Large intestine (tissue), 12 donors: Measurements from ENCODE around the gene POLR3H. TPM values are rescaled to one million over a fixed set of nuclear protein-coding genes. Genes with fewer than 3 reads are reported as not detected.
A peak's percentile ranks its signal among the peaks of the same experiment; 100 is the strongest.
"Not testable (repeated sequence)": the region's sequence is repeated elsewhere in the genome, so short reads cannot be mapped to it uniquely, and the experiment has no call there.

Source experiments
- DNase-seq, 2 donors: peaks; one replicate each; pipeline versions ENCODE4 v3.0.0 to v3.0.0-alpha.2; 2013
- H3K27ac ChIP-seq: one replicate; pipeline ENCODE4 v1.5.1; 2013; ENCODE audit warnings: low read length
- H3K27me3 ChIP-seq: 2 replicates; pipeline ENCODE4 v1.6.1; 2013; ENCODE audit warnings: low read length; ENCODE audit not compliant: control insufficient read depth, insufficient read depth
- H3K36me3 ChIP-seq: 2 replicates; pipeline ENCODE4 v1.6.1; 2013; ENCODE audit warnings: low read length; ENCODE audit not compliant: control insufficient read depth, insufficient read depth
- H3K4me1 ChIP-seq: one replicate; pipeline ENCODE4 v1.6.1; 2013; ENCODE audit warnings: low read length; ENCODE audit not compliant: control insufficient read depth, insufficient read depth
- H3K4me3 ChIP-seq: one replicate; pipeline ENCODE4 v1.5.1; 2013; ENCODE audit warnings: low read length
- H3K9me3 ChIP-seq: one replicate; pipeline ENCODE4 v1.6.1; 2013; ENCODE audit warnings: mild to moderate bottlenecking, low read depth, low read length, moderate library complexity; ENCODE audit not compliant: control insufficient read depth
- WGBS: methylation state at CpG from one replicate; pipeline ENCODE4 v1.1.5; 2013; ENCODE audit warnings: low lambda C conversion rate; ENCODE audit not compliant: insufficient coverage; 5-methylcytosine and 5-hydroxymethylcytosine counted together
- long read RNA-seq, 11 donors: transcript quantifications; one replicate each; lab custom pipeline, GENCODE V29; 2026
- polyA plus RNA-seq: library from polyadenylated mRNA; unstranded; fragments of 120-200 nt; gene quantifications from one replicate; pipeline ENCODE4 v1.2.1, GENCODE V29; 2013

The POLR3H gene, protein sequence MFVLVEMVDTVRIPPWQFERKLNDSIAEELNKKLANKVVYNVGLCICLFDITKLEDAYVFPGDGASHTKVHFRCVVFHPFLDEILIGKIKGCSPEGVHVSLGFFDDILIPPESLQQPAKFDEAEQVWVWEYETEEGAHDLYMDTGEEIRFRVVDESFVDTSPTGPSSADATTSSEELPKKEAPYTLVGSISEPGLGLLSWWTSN
- polyA plus RNA-seq: 12.4 TPM
- long read RNA-seq, donor 1, full-length matches to known transcripts: 4 of 4 reads
- long read RNA-seq, donor 1, partial matches to known transcripts: 0 of 4 reads
- long read RNA-seq, donor 1, other reads (novel, unspliced or antisense): 0 of 4 reads
- long read RNA-seq, donor 2, full-length matches to known transcripts: 4 of 4 reads
- long read RNA-seq, donor 2, partial matches to known transcripts: 0 of 4 reads
- long read RNA-seq, donor 2, other reads (novel, unspliced or antisense): 0 of 4 reads
- long read RNA-seq, donor 3, full-length matches to known transcripts: 6 of 465 reads
- long read RNA-seq, donor 3, partial matches to known transcripts: 459 of 465 reads
- long read RNA-seq, donor 3, other reads (novel, unspliced or antisense): 0 of 465 reads
- long read RNA-seq, donor 4, partial matches to known transcripts: 46 of 46 reads
- long read RNA-seq, donor 4, other reads (novel, unspliced or antisense): 0 of 46 reads
- long read RNA-seq, donor 5, full-length matches to known transcripts: 1 of 1 reads
- long read RNA-seq, donor 5, partial matches to known transcripts: 0 of 1 reads
- long read RNA-seq, donor 5, other reads (novel, unspliced or antisense): 0 of 1 reads
- long read RNA-seq, donor 6, full-length matches to known transcripts: 5 of 11 reads
- long read RNA-seq, donor 6, partial matches to known transcripts: 6 of 11 reads
- long read RNA-seq, donor 6, other reads (novel, unspliced or antisense): 0 of 11 reads
- long read RNA-seq, donor 7, partial matches to known transcripts: 116 of 125 reads
- long read RNA-seq, donor 7, other reads (novel, unspliced or antisense): 8 of 125 reads
- long read RNA-seq, donor 8, partial matches to known transcripts: 7 of 7 reads
- long read RNA-seq, donor 8, other reads (novel, unspliced or antisense): 0 of 7 reads
- long read RNA-seq, donor 9, full-length matches to known transcripts: 7 of 7 reads
- long read RNA-seq, donor 9, partial matches to known transcripts: 0 of 7 reads
- long read RNA-seq, donor 9, other reads (novel, unspliced or antisense): 0 of 7 reads
- long read RNA-seq, donor 10, full-length matches to known transcripts: 5 of 5 reads
- long read RNA-seq, donor 10, partial matches to known transcripts: 0 of 5 reads
- long read RNA-seq, donor 10, other reads (novel, unspliced or antisense): 0 of 5 reads
- long read RNA-seq, donor 11, full-length matches to known transcripts: 6 of 6 reads
- long read RNA-seq, donor 11, partial matches to known transcripts: 0 of 6 reads
- long read RNA-seq, donor 11, other reads (novel, unspliced or antisense): 0 of 6 reads

GRCh38 chr22:41543854-41544670 is at the start of gene POLR3H:
POLR3H (minus strand) TSS chr22:41544470; CDS start chr22:41544101, 369 bp downstream.
- Histone ChIP-seq H3K4me1 (peaks cover 10% of the 10 kb centered on the region), H3K27ac (peak within 1 kb of the TSS; percentile 84), H3K36me3 (peaks cover 18% of the 10 kb centered on the region), H3K9me3 (no peaks in the 10 kb centered on the region), H3K4me3 (peak within 1 kb of the TSS; percentile 100), H3K27me3 (no peaks in the 10 kb centered on the region)
- DNase-seq: peak; percentile 99
- no CpG with 5 or more reads among the region's 80 CpGs for WGBS

GRCh38 chr22:41593336-41593960 is 49.2 kb upstream of the POLR3H start:
- H3K27me3 ChIP-seq, H3K9me3 ChIP-seq, H3K36me3 ChIP-seq, H3K27ac ChIP-seq, H3K4me3 ChIP-seq, H3K4me1 ChIP-seq, DNase-seq: not testable (repeated sequence)
- no CpG with 5 or more reads among the region's 51 CpGs for WGBS

DNA sequence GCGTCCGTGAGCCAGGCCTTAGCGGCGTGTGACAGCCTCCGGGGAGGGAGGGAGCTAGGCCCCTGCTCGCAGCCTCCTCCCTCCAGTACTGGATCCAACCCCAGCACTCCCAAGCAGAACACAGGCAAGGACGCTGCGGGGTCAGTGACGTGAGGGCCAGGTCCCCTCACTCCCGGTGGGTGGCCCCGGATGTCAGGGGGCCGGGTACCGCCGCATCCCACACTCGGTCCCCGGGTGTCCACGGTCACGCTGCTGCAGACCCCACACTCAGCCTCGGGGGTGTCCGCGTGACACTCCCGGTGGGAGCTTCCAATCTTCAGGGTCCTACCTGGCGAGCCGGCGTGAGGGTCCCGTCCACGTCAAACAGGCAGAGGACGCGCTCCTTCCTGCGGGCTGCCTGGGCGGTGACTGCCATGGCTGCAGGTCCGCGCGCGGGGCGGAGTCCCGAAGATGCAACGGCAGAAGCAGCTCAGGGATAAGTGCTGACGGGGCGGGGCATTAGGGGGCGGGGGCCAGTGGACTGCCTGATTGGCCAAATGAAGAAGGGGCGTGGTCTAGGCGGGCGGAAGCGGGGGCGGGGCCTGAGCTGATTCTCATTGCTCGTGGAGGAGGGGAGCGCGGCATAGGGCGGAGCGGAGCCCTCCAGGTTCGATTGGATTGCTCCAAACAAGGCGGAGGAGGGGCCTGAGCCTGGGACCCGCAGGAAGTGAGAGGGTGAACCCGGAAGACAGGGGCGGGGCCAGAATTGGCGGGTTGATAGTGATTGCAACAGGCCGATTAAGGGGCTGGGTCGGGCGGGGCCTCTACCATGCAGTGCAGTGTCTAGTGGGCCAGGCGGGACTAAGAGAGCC is 45.3 kb upstream of the POLR3H start, which contains the start of gene PMM1:
Gene PMM1, minus strand, starts transcription at position 450 of the 851 bp plus-strand sequence. Its CDS starts 35 bp downstream, at position 415.
- H3K27me3 ChIP-seq: no peaks in the 10 kb centered on the region
- H3K36me3 ChIP-seq: peaks cover 13% of the 10 kb centered on the region
- H3K27ac ChIP-seq: peak within 1 kb of the TSS; percentile 97
- DNase-seq: peak; percentile 100
- peaks cover 14% of the 10 kb centered on the region for H3K4me1 ChIP-seq
- H3K4me3 ChIP-seq: peak within 1 kb of the TSS; percentile 88
- H3K9me3 ChIP-seq: no peaks in the 10 kb centered on the region
- no CpG with 5 or more reads among the region's 61 CpGs for WGBS

DNA sequence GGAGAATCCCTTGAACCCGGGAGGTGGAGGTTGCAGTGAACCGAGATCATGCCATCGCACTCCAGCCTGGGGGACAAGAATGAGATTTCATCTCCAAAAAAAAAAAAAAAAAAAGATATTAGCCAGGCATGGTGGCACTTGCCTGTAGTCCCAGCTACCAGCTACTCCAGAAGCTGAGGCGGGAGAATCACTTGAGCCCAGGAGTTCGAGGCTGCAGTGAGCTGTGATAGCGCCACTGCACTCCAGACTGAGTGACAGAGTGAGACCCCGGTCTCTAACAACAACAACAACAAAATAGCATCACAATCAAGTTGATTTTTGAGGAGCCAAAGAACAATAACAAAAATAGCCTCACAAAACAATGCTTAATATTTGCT is 43.1 kb upstream of the POLR3H start:
- Histone ChIP-seq H3K27me3 (no peaks in the 10 kb centered on the region), H3K4me1 (peaks cover 14% of the 10 kb centered on the region), H3K27ac (peak overlapping the region; percentile 97), H3K36me3 (peaks cover 35% of the 10 kb centered on the region), H3K9me3 (no peaks in the 10 kb centered on the region), H3K4me3 (peak overlapping the region; percentile 22)
- no peak for DNase-seq
- WGBS: no CpG with 5 or more reads among the region's 7 CpGs

DNA sequence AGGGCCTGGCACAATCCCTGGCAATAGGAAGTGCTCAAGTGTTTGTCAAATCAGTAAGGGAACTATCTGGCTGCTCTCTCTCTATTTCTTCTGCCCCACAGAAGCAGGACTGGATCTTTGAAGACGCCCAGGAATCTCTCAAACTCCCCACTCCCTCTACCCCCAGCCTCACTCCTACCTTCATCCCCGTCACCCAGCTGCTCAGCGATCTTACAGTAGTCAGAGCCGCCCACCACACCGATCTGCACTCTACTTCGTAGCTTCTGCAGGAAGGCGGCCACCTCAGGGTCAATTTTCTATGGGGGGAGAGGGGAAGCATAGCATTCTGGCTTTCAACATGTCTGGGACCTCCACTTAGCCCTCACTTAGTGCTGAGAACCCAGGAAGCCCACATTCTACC is 41.6 kb upstream of the POLR3H start:
- Histone ChIP-seq H3K4me3 (no peak overlapping the region), H3K36me3 (peaks cover 45% of the 10 kb centered on the region), H3K4me1 (peaks cover 14% of the 10 kb centered on the region), H3K27me3 (no peaks in the 10 kb centered on the region), H3K27ac (no peak overlapping the region), H3K9me3 (no peaks in the 10 kb centered on the region)
- DNase-seq: no peak
- WGBS: no CpG with 5 or more reads among the region's 7 CpGs

DNA sequence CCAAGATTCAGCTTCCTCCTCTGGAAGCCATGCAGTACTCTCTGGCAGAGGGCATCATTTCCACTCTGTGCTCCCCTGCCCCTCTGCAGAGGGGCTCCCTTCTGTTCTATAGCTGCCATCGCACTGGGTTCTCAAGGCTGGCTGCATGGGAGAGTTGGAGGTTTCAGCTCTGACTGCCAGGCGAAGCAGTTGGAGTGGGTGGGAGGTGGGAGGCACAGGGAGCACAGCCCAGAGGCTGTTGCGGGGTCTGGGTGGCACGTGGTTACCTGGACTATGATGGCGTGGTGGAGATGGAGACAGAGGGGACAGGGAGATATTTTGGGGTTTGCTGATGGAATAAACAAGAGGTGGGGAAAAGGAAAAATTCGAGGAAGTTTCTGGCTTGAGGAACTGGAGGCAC is 40.6 kb upstream of the POLR3H start:
- no CpG with 5 or more reads among the region's 6 CpGs for WGBS
- H3K9me3 ChIP-seq: no peaks in the 10 kb centered on the region
- H3K4me3 ChIP-seq: no peak overlapping the region
- DNase-seq: no peak
- peaks cover 14% of the 10 kb centered on the region for H3K4me1 ChIP-seq
- no peak overlapping the region for H3K27ac ChIP-seq
- H3K27me3 ChIP-seq: no peaks in the 10 kb centered on the region
- H3K36me3 ChIP-seq: peaks cover 53% of the 10 kb centered on the region

GRCh38 chr22:41582694-41583093 is 38.4 kb upstream of the POLR3H start:
- Histone ChIP-seq H3K4me3 (no peak overlapping the region), H3K27ac (no peak overlapping the region), H3K9me3 (no peaks in the 10 kb centered on the region), H3K4me1 (peaks cover 4% of the 10 kb centered on the region), H3K36me3 (peaks cover 75% of the 10 kb centered on the region), H3K27me3 (no peaks in the 10 kb centered on the region)
- WGBS: no CpG with 5 or more reads among the region's 8 CpGs
- no peak for DNase-seq

DNA sequence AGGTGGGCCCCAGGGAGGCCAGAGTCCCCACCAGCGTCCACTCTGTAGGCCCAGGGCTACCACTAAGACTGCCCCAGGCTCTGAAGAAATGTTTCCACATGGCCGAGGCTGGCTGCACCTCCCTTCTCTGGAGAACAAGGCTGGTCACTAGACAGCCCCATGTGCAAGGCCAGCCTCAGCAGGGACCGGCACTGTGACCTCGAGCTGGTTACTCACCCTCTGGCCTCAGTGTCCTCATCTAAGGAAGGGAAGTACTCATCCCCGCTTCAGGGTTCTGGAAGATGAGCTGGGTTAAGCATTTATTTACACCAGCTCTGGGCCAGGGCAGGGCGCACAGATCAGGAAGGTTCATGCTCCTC is 35.7 kb upstream of the POLR3H start:
- peaks cover 93% of the 10 kb centered on the region for H3K36me3 ChIP-seq
- DNase-seq: no peak
- WGBS: no CpG with 5 or more reads among the region's 6 CpGs
- H3K27me3 ChIP-seq: no peaks in the 10 kb centered on the region
- H3K4me3 ChIP-seq: no peak overlapping the region
- no peaks in the 10 kb centered on the region for H3K4me1 ChIP-seq
- H3K27ac ChIP-seq: no peak overlapping the region
- H3K9me3 ChIP-seq: no peaks in the 10 kb centered on the region
